MM.1S (cell line): Measurements from ENCODE around the gene PRKAR1B.

Experiments
- DNase-seq: peaks from one replicate; pipeline ENCODE4 v3.0.0-alpha.2; 2015
- H2AFZ ChIP-seq: fragments of 300-600 bp; sonication (generic); 2 replicates; pipeline ENCODE4 v1.6.0; 2016; ENCODE audit warnings: antibody characterized with exemption, low read length
- H3F3A ChIP-seq: fragments of 300-600 bp; sonication (generic); 2 replicates; pipeline ENCODE4 v1.6.1; 2016; ENCODE audit warnings: mild to moderate bottlenecking, antibody characterized with exemption, low read length, moderate library complexity, mixed read lengths; ENCODE audit not compliant: insufficient read depth
- H3K27ac ChIP-seq: fragments of 300-600 bp; sonication (generic); 2 replicates; pipeline ENCODE4 v1.5.1; 2016; ENCODE audit warnings: mild to moderate bottlenecking, low read length
- H3K27me3 ChIP-seq: fragments of 300-600 bp; sonication (generic); replicated peaks from 2 replicates; pipeline ENCODE4 v1.6.0; 2016; ENCODE audit warnings: low read length; ENCODE audit not compliant: insufficient read depth
- H3K36me3 ChIP-seq: fragments of 300-600 bp; sonication (generic); replicated peaks from 2 replicates; pipeline ENCODE4 v1.6.1; 2016; ENCODE audit warnings: mild to moderate bottlenecking, low read length, mixed read lengths; ENCODE audit not compliant: insufficient read depth
- H3K4me1 ChIP-seq: fragments of 300-600 bp; sonication (generic); 2 replicates; pipeline ENCODE4 v1.6.1; 2016; ENCODE audit warnings: low read length, mixed read lengths
- H3K4me2 ChIP-seq: fragments of 300-600 bp; sonication (generic); 2 replicates; pipeline ENCODE4 v1.6.0; 2016; ENCODE audit warnings: low read depth, low read length
- H3K4me3 ChIP-seq: fragments of 300-600 bp; sonication (generic); 2 replicates; pipeline ENCODE4 v1.5.1; 2016; ENCODE audit warnings: low read length, mixed read lengths
- H3K79me2 ChIP-seq: fragments of 300-600 bp; sonication (generic); 2 replicates; pipeline ENCODE4 v1.6.1; 2016; ENCODE audit warnings: mixed run types, low read length, mixed read lengths
- H3K9ac ChIP-seq: fragments of 300-600 bp; sonication (generic); 2 replicates; pipeline ENCODE4 v1.6.1; 2016; ENCODE audit warnings: low read length, mixed read lengths
- H3K9me2 ChIP-seq: fragments of 300-600 bp; sonication (generic); replicated peaks from 2 replicates; pipeline ENCODE4 v1.6.1; 2016; ENCODE audit warnings: mild to moderate bottlenecking, low read length, mixed read lengths; ENCODE audit not compliant: insufficient read depth
- H3K9me3 ChIP-seq: fragments of 300-600 bp; sonication (generic); replicated peaks from 2 replicates; pipeline ENCODE4 v1.6.1; 2016; ENCODE audit warnings: mild to moderate bottlenecking, low read length, mixed read lengths; ENCODE audit not compliant: insufficient read depth
- H4K20me1 ChIP-seq: fragments of 300-600 bp; sonication (generic); 2 replicates; pipeline ENCODE4 v1.6.1; 2016; ENCODE audit warnings: mild to moderate bottlenecking, low read length, moderate library complexity, mixed read lengths; ENCODE audit not compliant: insufficient read depth
- EZH2 ChIP-seq: fragments of 300-600 bp; sonication (generic); optimal IDR thresholded peaks from 2 replicates; pipeline ENCODE3; 2017; ENCODE audit warnings: low read depth, mild to moderate bottlenecking, antibody characterized with exemption, low read length, mixed read lengths
- EZH2phosphoT487 ChIP-seq: fragments of 300-600 bp; sonication (generic); IDR thresholded peaks from 2 replicates; pipeline ENCODE4 v1.6.1; 2018; ENCODE audit warnings: antibody characterized with exemption, low read length
- TF ChIP-seq, protein P1 (sequence below): fragments of 300-600 bp; sonication (generic); IDR thresholded peaks from 2 replicates; pipeline ENCODE4 v1.5.1; 2016; ENCODE audit warnings: antibody characterized with exemption, low read length, mixed read lengths

PRKAR1B gene

DNA sequence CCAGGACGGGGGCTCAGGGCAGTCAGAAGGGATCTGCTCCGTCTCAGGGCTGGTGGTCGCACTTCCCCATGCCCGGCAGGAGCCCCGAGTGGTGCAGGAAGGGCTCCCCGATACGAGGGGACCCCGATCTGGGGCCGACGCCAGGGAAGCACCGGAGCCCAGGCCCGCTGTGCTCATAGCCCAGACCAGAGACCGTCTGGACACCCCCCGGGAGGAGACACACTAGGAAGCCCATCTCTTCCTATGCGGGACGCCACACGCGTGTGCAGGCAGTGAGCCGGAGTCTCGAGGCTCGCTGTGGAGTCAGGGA lies 167.7 kb downstream of the PRKAR1B start:
- no peak overlapping the region for H3K27ac ChIP-seq
- TF ChIP-seq, protein P1, sequence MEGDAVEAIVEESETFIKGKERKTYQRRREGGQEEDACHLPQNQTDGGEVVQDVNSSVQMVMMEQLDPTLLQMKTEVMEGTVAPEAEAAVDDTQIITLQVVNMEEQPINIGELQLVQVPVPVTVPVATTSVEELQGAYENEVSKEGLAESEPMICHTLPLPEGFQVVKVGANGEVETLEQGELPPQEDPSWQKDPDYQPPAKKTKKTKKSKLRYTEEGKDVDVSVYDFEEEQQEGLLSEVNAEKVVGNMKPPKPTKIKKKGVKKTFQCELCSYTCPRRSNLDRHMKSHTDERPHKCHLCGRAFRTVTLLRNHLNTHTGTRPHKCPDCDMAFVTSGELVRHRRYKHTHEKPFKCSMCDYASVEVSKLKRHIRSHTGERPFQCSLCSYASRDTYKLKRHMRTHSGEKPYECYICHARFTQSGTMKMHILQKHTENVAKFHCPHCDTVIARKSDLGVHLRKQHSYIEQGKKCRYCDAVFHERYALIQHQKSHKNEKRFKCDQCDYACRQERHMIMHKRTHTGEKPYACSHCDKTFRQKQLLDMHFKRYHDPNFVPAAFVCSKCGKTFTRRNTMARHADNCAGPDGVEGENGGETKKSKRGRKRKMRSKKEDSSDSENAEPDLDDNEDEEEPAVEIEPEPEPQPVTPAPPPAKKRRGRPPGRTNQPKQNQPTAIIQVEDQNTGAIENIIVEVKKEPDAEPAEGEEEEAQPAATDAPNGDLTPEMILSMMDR = no peak
- TF ChIP-seq EZH2 (no peak), EZH2phosphoT487 (no peak)
- H3F3A ChIP-seq = no peaks in the 10 kb centered on the region

DNA sequence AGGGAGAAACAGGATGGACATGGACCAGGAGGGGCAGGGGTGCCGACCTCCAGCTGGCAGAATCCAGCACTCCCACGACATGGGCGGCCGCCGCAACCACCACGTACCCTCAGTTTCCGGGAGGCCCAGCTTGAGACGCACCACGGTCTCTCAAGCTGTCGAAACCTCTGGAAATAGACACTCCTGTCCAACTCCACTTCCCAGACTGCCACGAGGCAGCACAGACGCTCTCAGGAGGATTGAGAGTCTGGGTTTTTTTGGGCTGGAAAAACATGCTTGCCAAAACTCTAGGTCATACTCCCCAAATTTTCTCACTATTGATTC lies 169.6 kb downstream of the PRKAR1B start:
- Histone ChIP-seq H2AFZ (no peak overlapping the region), H3K27ac (no peak overlapping the region)

More for the DNA sequence above, 167.7 kb downstream of the PRKAR1B start:
- Histone ChIP-seq H3K9ac (no peak overlapping the region), H3K4me1 (no peaks in the 10 kb centered on the region), H3K9me3 (no peaks in the 10 kb centered on the region), H3K4me3 (no peak overlapping the region), H4K20me1 (no peaks in the 10 kb centered on the region), H3K9me2 (no peaks in the 10 kb centered on the region), H3K4me2 (no peak overlapping the region), H3K27me3 (no peaks in the 10 kb centered on the region), H3K36me3 (no peaks in the 10 kb centered on the region), H3K79me2 (no peaks in the 10 kb centered on the region), H2AFZ (no peak overlapping the region)
- no peak for DNase-seq

DNA sequence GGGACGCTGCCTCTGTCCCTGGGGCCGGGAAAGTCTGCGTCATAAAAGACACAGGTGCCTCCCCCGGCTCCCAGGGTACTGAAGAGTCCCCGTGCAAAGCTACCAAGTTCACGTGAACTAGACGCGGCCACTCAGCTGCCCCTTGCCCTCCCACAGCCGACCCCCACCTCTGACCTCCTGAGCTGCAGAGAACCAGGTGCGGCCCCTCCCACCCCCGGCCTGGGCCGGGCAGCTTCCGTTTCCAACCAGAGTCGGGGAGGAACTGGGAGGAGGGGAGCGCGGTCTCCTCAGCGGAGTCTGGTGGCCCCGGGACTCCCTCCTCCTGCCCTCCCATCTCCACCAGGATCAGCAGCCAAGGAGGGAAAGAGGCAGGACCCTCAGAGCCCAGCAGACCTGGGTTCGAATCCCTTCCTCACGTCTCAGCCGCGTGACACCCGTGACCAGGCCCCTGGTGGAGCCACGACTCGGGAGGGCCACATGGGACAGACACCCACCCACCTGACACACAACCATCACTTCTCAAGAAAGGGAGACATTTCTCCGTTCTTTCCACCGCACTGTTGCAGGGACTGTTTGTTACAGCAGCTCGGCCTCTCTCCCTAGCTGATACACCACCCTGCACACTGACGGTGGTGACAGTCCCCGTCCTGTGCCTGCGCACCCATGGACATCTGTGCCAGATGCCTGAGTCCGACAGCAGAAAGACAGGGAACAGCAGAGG lies 170.1 kb downstream of the PRKAR1B start:
- H3K27me3 ChIP-seq = no peaks in the 10 kb centered on the region
- H3K4me3 ChIP-seq = no peak overlapping the region
- no peak overlapping the region for H3K27ac ChIP-seq
- H3F3A ChIP-seq = no peaks in the 10 kb centered on the region
- no peaks in the 10 kb centered on the region for H3K79me2 ChIP-seq
- no peak overlapping the region for H2AFZ ChIP-seq
- DNase-seq = no peak
- H3K4me1 ChIP-seq = no peaks in the 10 kb centered on the region
- no peak for TF ChIP-seq EZH2
- TF ChIP-seq, protein P1 = no peak
- no peak for TF ChIP-seq EZH2phosphoT487
- no peak overlapping the region for H3K9ac ChIP-seq
- no peaks in the 10 kb centered on the region for H3K36me3 ChIP-seq
- H3K9me3 ChIP-seq = no peaks in the 10 kb centered on the region
- H3K9me2 ChIP-seq = no peaks in the 10 kb centered on the region
- H3K4me2 ChIP-seq = no peak overlapping the region
- no peaks in the 10 kb centered on the region for H4K20me1 ChIP-seq

More for the DNA sequence above, 169.6 kb downstream of the PRKAR1B start:
- H3F3A ChIP-seq = no peaks in the 10 kb centered on the region
- H3K79me2 ChIP-seq = no peaks in the 10 kb centered on the region
- H3K4me2 ChIP-seq = no peak overlapping the region
- no peaks in the 10 kb centered on the region for H3K9me3 ChIP-seq
- H3K9me2 ChIP-seq = no peaks in the 10 kb centered on the region
- H3K36me3 ChIP-seq = no peaks in the 10 kb centered on the region
- H4K20me1 ChIP-seq = no peaks in the 10 kb centered on the region
- H3K9ac ChIP-seq = no peak overlapping the region
- no peak for DNase-seq
- TF ChIP-seq EZH2phosphoT487 = no peak
- TF ChIP-seq, protein P1 = no peak
- TF ChIP-seq EZH2 = no peak
- H3K4me1 ChIP-seq = no peaks in the 10 kb centered on the region
- H3K4me3 ChIP-seq = no peak overlapping the region
- no peaks in the 10 kb centered on the region for H3K27me3 ChIP-seq
